K562 (cell line): ENCODE results near the gene MT1HL1. TPM values are rescaled to one million over a fixed set of nuclear protein-coding genes. Genes with fewer than 3 reads are reported as not detected.

Experiments
- E2F1 ChIP-seq: sonication (generic); formaldehyde crosslinking; IDR thresholded peaks from 2 replicates; pipeline ENCODE4 v1.8.1; 2023; ENCODE audit warnings: mild to moderate bottlenecking, missing genetic modification reagents, moderate library complexity
- FOXJ2 ChIP-seq: fragments of 200-800 bp; sonication (Bioruptor generic); IDR thresholded peaks from 2 replicates; pipeline ENCODE4 v1.6.1; 2016; ENCODE audit warnings: missing genetic modification characterization, missing compliant biosample characterization
- TFAP4 ChIP-seq: sonication (generic); formaldehyde crosslinking; IDR thresholded peaks from 2 replicates; pipeline ENCODE4 v1.8.0; 2022; ENCODE audit warnings: missing genetic modification reagents, mild to moderate bottlenecking, moderate library complexity, borderline replicate concordance
- ZBTB40 ChIP-seq, 2 experiments: fragments of 450-650 bp in 1 of 2; sonication (generic) in 1 of 2; formaldehyde crosslinking in 1 of 2; IDR thresholded peaks; 2 replicates each; pipeline versions ENCODE4 v1.7.1 to v1.9.0; 2016 to 2022; ENCODE audit warnings: inconsistent platforms in 1 of 2, mild to moderate bottlenecking in 1 of 2, missing genetic modification reagents in 1 of 2
- ZNF232 ChIP-seq: sonication (generic); formaldehyde crosslinking; IDR thresholded peaks from 2 replicates; pipeline ENCODE4 v1.8.0; 2022; ENCODE audit warnings: mild to moderate bottlenecking, missing genetic modification reagents
- polyA plus RNA-seq, 8 experiments: library from polyadenylated mRNA; depleted of rRNA in 4 of 8; stranded (reverse) in 5 of 8; unstranded in 3 of 8; fragments of >200 nt; fragmentation: Nextera tagmentation in 2 of 8; fragmentation: Illumina TruSeq in 1 of 8; extraction: Ambion mirVana in 2 of 8; extraction: Trizol in 1 of 8; gene quantifications; 2 replicates each; pipeline versions ENCODE4 v1.2.1 to v1.2.3, GENCODE V29; 2011 to 2014; ENCODE audit warnings: inconsistent platforms in 1 of 8, missing spikeins in 1 of 8
- total RNA-seq, 7 experiments: library from RNA; depleted of rRNA in 6 of 7; stranded (reverse); fragments of >200 nt in 6 of 7; fragmentation: Illumina TruSeq in 2 of 7; extraction: Trizol in 2 of 7; gene quantifications; 2 replicates each; pipeline versions ENCODE4 v1.2.1 to v1.2.3, GENCODE V29; 2011 to 2021; ENCODE audit warnings: low replicate concordance in 1 of 7

MT1HL1 gene
- total and polyA plus RNA-seq, 9 of the 15 experiments (the other 6 are each of a cell fraction or from before 2014, with no cell fraction given) = not detected

DNA sequence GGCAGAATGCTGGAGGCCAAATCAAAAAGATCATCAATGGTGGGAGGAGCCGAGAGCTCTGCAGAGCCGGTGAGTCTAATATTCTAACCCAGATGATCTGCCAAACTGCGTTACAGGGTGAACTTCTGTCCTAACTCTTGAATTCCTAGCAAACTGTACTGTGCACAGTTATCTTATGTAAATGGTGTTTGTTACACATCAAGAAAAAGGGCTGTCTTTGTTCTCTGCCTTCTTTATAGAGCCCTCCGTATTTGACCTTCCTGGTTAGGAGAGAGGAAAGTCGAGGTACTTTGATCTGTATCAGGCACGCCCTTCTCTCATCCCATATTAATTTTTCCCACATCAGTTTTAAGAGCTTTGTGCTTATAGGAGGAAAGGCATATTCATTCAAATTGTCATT is 37.6 kb downstream of the MT1HL1 start (continued):
- TF ChIP-seq ZBTB40 (IDR thresholded peaks at IDR 0.05) (no peak), ZBTB40 (CRISPR knock-in tag; IDR thresholded peaks at IDR 0.05) (no peak), E2F1 (CRISPR knock-in tag) (no peak), ZNF232 (CRISPR knock-in tag) (no peak), FOXJ2 (tag) (no peak), TFAP4 (no peak)
